Right lobe of liver (tissue), 6 donors: ENCODE data around the gene FREY1. TPM values are rescaled to one million over a fixed set of nuclear protein-coding genes. Genes with fewer than 3 reads are reported as not detected.

Experiments
- ATAC-seq, 4 donors: fragments of 200-7000 bp; cut with Tn5 transposase; one replicate each; pipeline ENCODE4 v1.9.1; 2020; ENCODE audit warnings: mild to moderate bottlenecking in 4 of 4, moderate library complexity in 4 of 4
- DNase-seq, 3 donors: peaks; one replicate each; pipeline ENCODE4 v3.0.0-alpha.2; 2020
- H3K27ac ChIP-seq, 3 donors: fragments of 200-600 bp; one replicate each; pipeline ENCODE4 v1.8.0; 2022
- H3K27me3 ChIP-seq, 2 donors: fragments of 200-600 bp; one replicate each; pipeline ENCODE4 v1.8.0; 2022
- H3K36me3 ChIP-seq, 4 donors: fragments of 200-600 bp; sonication (generic) in 1 of 4; one replicate each; pipeline versions ENCODE4 v1.5.1 to v1.8.0; 2017 to 2022; ENCODE audit warnings: control low read depth in 1 of 4
- H3K4me1 ChIP-seq, 4 donors: fragments of 200-600 bp; sonication (generic) in 1 of 4; one replicate each; pipeline versions ENCODE4 v1.5.1 to v1.8.0; 2017 to 2022; ENCODE audit warnings: control low read depth in 1 of 4
- H3K4me3 ChIP-seq, 3 donors: fragments of 200-600 bp; one replicate each; pipeline ENCODE4 v1.8.0; 2022
- H3K9me3 ChIP-seq, 4 donors: fragments of 200-600 bp; sonication (generic) in 1 of 4; one replicate each; pipeline versions ENCODE4 v1.5.1 to v1.8.0; 2017 to 2022; ENCODE audit warnings: control low read depth in 1 of 4
- POLR2A ChIP-seq: fragments of 450-650 bp; IDR thresholded peaks from one replicate; pipeline ENCODE4 v1.6.1; 2017; ENCODE audit warnings: antibody characterized with exemption, mild to moderate bottlenecking
- WGBS: methylation state at CpG from one replicate; pipeline ENCODE4 v1.1.6; 2018; ENCODE audit warnings: low coverage, low lambda C conversion rate; ENCODE audit not compliant: insufficient coverage; ENCODE audit errors: missing lambda C conversion rate; 5-methylcytosine and 5-hydroxymethylcytosine counted together
- intact Hi-C, 2 donors: fragments of 100-400 bp; cut with DNase I; formaldehyde crosslinking; loops; one replicate each; pipeline versions ENCODE4 v1.11.2 to v1.14.1; 2022
- total RNA-seq, 6 experiments: library from RNA; depleted of rRNA in 2 of 6; stranded (reverse); fragments of >200 nt in 2 of 6; fragmentation: NEBNext Ultra II Directional in 3 of 6; extraction: Animal tissue kit (Norgen Biotek cat#: 25700) in 3 of 6; gene quantifications; one replicate each; pipeline versions ENCODE4 v1.1.0 to v1.2.4, GENCODE V29; 2016 to 2023
- TF ChIP-seq, protein P1 (sequence below), 4 donors: fragments of 200-600 bp in 3 of 4; fragments of 450-650 bp in 1 of 4; IDR thresholded peaks; one replicate each; pipeline versions ENCODE4 v1.5.1 to v1.8.0; 2016 to 2022; ENCODE audit warnings: antibody characterized with exemption in 4 of 4, mild to moderate bottlenecking in 2 of 4
- donor health status: DM: no; HTN: yes; CAD: no.
- donor health status: DM: no; HTN: no; CAD: no.
- donor health status: DM: no; HTN: no; CAD: no.
- donor health status: DM: no; HTN: yes; CAD: no.
- donor health status: DM: no; HTN: yes; CAD: no.

FREY1 gene
- total RNA-seq, 6 experiments from 2014 or later, result 0.40 to 0.90 (median 0.42) TPM; not detected in 3

DNA sequence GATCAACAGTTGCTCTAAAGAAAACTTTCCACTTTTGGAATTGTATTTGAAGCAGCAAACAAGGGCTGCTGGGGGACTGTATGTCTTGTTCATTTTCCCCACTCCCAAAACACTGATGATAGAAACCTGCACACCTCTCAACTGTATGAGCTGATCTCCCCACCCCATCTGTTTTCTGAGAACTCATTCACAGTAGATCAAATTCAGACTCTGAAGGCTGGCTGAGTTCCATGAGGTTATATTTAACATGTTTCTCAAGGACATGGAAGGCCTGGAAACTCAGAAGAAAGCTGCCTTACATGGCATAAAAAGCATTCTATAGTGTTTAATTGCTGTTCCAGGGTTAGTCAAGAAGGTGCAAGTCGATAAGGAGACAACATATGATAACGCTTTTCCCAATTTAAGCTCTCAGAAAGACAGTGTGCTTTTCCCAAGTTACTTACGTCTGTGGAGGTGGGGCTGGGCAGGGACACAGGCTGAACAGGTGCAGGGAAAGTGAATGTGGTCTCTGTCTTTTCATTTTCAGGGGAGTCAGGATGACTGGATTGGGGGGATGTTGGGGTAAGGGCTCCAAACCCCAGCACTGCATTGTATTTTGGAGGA lies 38.4 kb upstream of the FREY1 start:
- Histone ChIP-seq H3K9me3 (no peaks in the 10 kb centered on the region), H3K27ac (no peak overlapping the region), H3K4me1 (peaks cover 0 to 8% (median 0%) of the 10 kb centered on the region in 4 donors), H3K36me3 (peaks cover 0 to 26% (median 6%) of the 10 kb centered on the region in 4 donors), H3K4me3 (no peak overlapping the region), H3K27me3 (no peaks in the 10 kb centered on the region)
- 86% methylated on average over 3 of the region's 3 CpGs for WGBS
- ATAC-seq, result no peak
- intact Hi-C loops, result no loop called here
- no peak for DNase-seq
- no peak for TF ChIP-seq POLR2A
- TF ChIP-seq, protein P1, sequence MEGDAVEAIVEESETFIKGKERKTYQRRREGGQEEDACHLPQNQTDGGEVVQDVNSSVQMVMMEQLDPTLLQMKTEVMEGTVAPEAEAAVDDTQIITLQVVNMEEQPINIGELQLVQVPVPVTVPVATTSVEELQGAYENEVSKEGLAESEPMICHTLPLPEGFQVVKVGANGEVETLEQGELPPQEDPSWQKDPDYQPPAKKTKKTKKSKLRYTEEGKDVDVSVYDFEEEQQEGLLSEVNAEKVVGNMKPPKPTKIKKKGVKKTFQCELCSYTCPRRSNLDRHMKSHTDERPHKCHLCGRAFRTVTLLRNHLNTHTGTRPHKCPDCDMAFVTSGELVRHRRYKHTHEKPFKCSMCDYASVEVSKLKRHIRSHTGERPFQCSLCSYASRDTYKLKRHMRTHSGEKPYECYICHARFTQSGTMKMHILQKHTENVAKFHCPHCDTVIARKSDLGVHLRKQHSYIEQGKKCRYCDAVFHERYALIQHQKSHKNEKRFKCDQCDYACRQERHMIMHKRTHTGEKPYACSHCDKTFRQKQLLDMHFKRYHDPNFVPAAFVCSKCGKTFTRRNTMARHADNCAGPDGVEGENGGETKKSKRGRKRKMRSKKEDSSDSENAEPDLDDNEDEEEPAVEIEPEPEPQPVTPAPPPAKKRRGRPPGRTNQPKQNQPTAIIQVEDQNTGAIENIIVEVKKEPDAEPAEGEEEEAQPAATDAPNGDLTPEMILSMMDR (IDR thresholded peaks at IDR 0.05), result no peak

- H3K9me3 ChIP-seq, result no peaks in the 10 kb centered on the region
- no peaks in the 10 kb centered on the region for H3K27me3 ChIP-seq
- WGBS, result 13% methylated on average over 4 of the region's 4 CpGs
- peaks cover 0 to 8% (median 0%) of the 10 kb centered on the region in 4 donors for H3K4me1 ChIP-seq
- no peak overlapping the region for H3K4me3 ChIP-seq
- DNase-seq (no peak), ATAC-seq (peak in 2 of 4 donors; percentile 25 to 53)
- no peak overlapping the region for H3K27ac ChIP-seq
- intact Hi-C loops, result no loop called here
- TF ChIP-seq, protein P1 (IDR thresholded peaks at IDR 0.05), result no peak
- no peak for TF ChIP-seq POLR2A
- peaks cover 0 to 13% (median 0%) of the 10 kb centered on the region in 4 donors for H3K36me3 ChIP-seq
These were observed 35.3 kb upstream of the FREY1 start for GRCh38 chr11:45942381-45942780.

- peaks cover 0 to 17% (median 0%) of the 10 kb centered on the region in 4 donors for H3K36me3 ChIP-seq
- H3K4me3 ChIP-seq, result no peak overlapping the region
- no peaks in the 10 kb centered on the region for H3K27me3 ChIP-seq
- intact Hi-C loops, result no loop called here
- DNase-seq, result no peak
- ATAC-seq, result no peak
- TF ChIP-seq, protein P1 (IDR thresholded peaks at IDR 0.05), result no peak
- no peak for TF ChIP-seq POLR2A
- WGBS, result 87% methylated on average over 3 of the region's 4 CpGs
- H3K27ac ChIP-seq, result no peak overlapping the region
- H3K9me3 ChIP-seq, result no peaks in the 10 kb centered on the region
- H3K4me1 ChIP-seq, result peaks cover 0 to 8% (median 0%) of the 10 kb centered on the region in 4 donors
These were observed 34.2 kb upstream of the FREY1 start for GRCh38 chr11:45941285-45941684.

GRCh38 chr11:45939836-45940235 lies 32.8 kb upstream of the FREY1 start:
- intact Hi-C loops, result no loop called here
- WGBS, result 69% methylated on average over 2 of the region's 2 CpGs
- Histone ChIP-seq H3K27me3 (no peaks in the 10 kb centered on the region), H3K9me3 (no peaks in the 10 kb centered on the region), H3K4me3 (no peak overlapping the region), H3K36me3 (peaks cover 0 to 21% (median 1%) of the 10 kb centered on the region in 4 donors), H3K27ac (no peak overlapping the region), H3K4me1 (peaks cover 0 to 13% (median 0%) of the 10 kb centered on the region in 4 donors)
- no peak for DNase-seq
- no peak for ATAC-seq
- TF ChIP-seq POLR2A, result no peak
- TF ChIP-seq, protein P1 (IDR thresholded peaks at IDR 0.05), result no peak
